Measurements from ENCODE around the gene CCDC3. TPM values are rescaled to one million over a fixed set of nuclear protein-coding genes. Genes with fewer than 3 reads are reported as not detected.
"Not testable (repeated sequence)": the region's sequence is repeated elsewhere in the genome, so short reads cannot be mapped to it uniquely, and the experiment has no call there.

Gene CCDC3
- polyA plus RNA-seq, 3 donors, result 3.4 to 51.9 (median 21.1) TPM

GRCh38 chr10:12874501-12874900, 127.0 kb downstream of the CCDC3 start:
- no peak overlapping the region for H3K27ac ChIP-seq (ENCODE audit: low read depth, low read length)
- WGBS, 3 donors, result 91 to 98% (median 93%) methylated on average over 6 of the region's 6 CpGs

- H3K27ac ChIP-seq (ENCODE audit: low read depth, low read length), result no peak overlapping the region
- WGBS, 3 donors, result 48 to 70% (median 67%) methylated on average over 8 of the region's 8 CpGs
Measured at GRCh38 chr10:12873172-12873571, 128.3 kb downstream of the CCDC3 start.

- 80 to 92% (median 91%) methylated on average over 9 of the region's 9 CpGs for WGBS, 3 donors
- H3K27ac ChIP-seq (ENCODE audit: low read depth, low read length), result no peak overlapping the region
Measured at GRCh38 chr10:12872577-12872976, 128.9 kb downstream of the CCDC3 start.

GRCh38 chr10:12869427-12869826, 132.1 kb downstream of the CCDC3 start:
- no peak overlapping the region for H3K27ac ChIP-seq (ENCODE audit: low read depth, low read length)
- 78 to 87% (median 81%) methylated on average over 3 of the region's 3 CpGs for WGBS, 3 donors

GRCh38 chr10:12868229-12868628, 133.3 kb downstream of the CCDC3 start:
- no peak overlapping the region for H3K27ac ChIP-seq (ENCODE audit: low read depth, low read length)
- 72 to 79% (median 73%) methylated on average over 5 of the region's 5 CpGs for WGBS, 3 donors

GRCh38 chr10:12865515-12865914, 136.0 kb downstream of the CCDC3 start:
- 90 to 96% (median 94%) methylated on average over 6 of the region's 6 CpGs for WGBS, 3 donors
- H3K27ac ChIP-seq (ENCODE audit: low read depth, low read length), result not testable (repeated sequence)

- 78 to 84% (median 83%) methylated on average over 3 of the region's 3 CpGs for WGBS, 3 donors
- no peak overlapping the region for H3K27ac ChIP-seq (ENCODE audit: low read depth, low read length)
Measured at GRCh38 chr10:12862459-12862858, 139.1 kb downstream of the CCDC3 start.

- 30 to 83% (median 38%) methylated on average over 2 of the region's 2 CpGs for WGBS, 3 donors
- no peak overlapping the region for H3K27ac ChIP-seq (ENCODE audit: low read depth, low read length)
Measured at GRCh38 chr10:12854988-12855387, 146.5 kb downstream of the CCDC3 start.

GRCh38 chr10:12852687-12853086, 148.8 kb downstream of the CCDC3 start:
- 76 to 79% (median 78%) methylated on average over 2 of the region's 2 CpGs for WGBS, 3 donors
- no peak overlapping the region for H3K27ac ChIP-seq (ENCODE audit: low read depth, low read length)

- 16 to 62% (median 28%) methylated on average over 20 of the region's 20 CpGs for WGBS, 3 donors
- H3K27ac ChIP-seq (ENCODE audit: low read depth, low read length), result no peak overlapping the region
Measured at GRCh38 chr10:12849319-12850181, 152.0 kb downstream of the CCDC3 start.

- WGBS, 3 donors, result 65 to 79% (median 76%) methylated on average over 11 of the region's 11 CpGs
- H3K27ac ChIP-seq (ENCODE audit: low read depth, low read length), result no peak overlapping the region
Measured at GRCh38 chr10:12848439-12849173, 152.9 kb downstream of the CCDC3 start.

- no peak overlapping the region for H3K27ac ChIP-seq (ENCODE audit: low read depth, low read length)
- WGBS, 3 donors, result 59 to 81% (median 79%) methylated on average over 14 of the region's 14 CpGs
Measured at GRCh38 chr10:12847361-12847975, 154.0 kb downstream of the CCDC3 start.

- no peak overlapping the region for H3K27ac ChIP-seq (ENCODE audit: low read depth, low read length)
- WGBS, 3 donors, result 18 to 71% (median 30%) methylated on average over 1 of the region's 1 CpG
Measured at GRCh38 chr10:12846718-12847117, 154.8 kb downstream of the CCDC3 start.

Other genes with a start within 250 kb of the CCDC3 start
- 100 to 1,000 TPM in 1 of 3 donors, 10 to 100 TPM in 2; 25.3 to 110 (median 99.8) TPM for gene OPTN, start 98.5 kb upstream of the CCDC3 start, polyA plus RNA-seq
- 1 to 10 TPM in 1 of 3 donors, under 1 TPM in 2; 0.06 to 1.6 (median 0.71) TPM for gene MCM10, start 159.8 kb upstream of the CCDC3 start, polyA plus RNA-seq
- gene UCMA, start 232.7 kb upstream of the CCDC3 start, polyA plus RNA-seq, result not detected